A549 (cell line): ENCODE data around the gene XK. TPM values are rescaled to one million over a fixed set of nuclear protein-coding genes. Genes with fewer than 3 reads are reported as not detected.

Experiments
- ATAC-seq, 2 experiments: fragments of 200-7000 bp in 1 of 2; fragments of >200 bp in 1 of 2; cut with Nextera tagmentation in 1 of 2; cut with Tn5 transposase in 1 of 2; 3 replicates each; pipeline versions ENCODE4 v1.8.0 to v1.9.1; 2018 to 2020; ENCODE audit warnings: mild to moderate bottlenecking in 1 of 2, moderate library complexity in 1 of 2
- CTCF ChIA-PET: fragments of 300-600 bp; sonication (Branson Sonifier 250); formaldehyde crosslinking; extraction: SDS; loops from one replicate; lab custom pipeline; 2021; ENCODE audit warnings: antibody characterized with exemption, inconsistent platforms; lab: Yijun Ruan, JAX
- POLR2A ChIA-PET: fragments of 350-600 bp; formaldehyde crosslinking; extraction: SDS; loops from one replicate; lab custom pipeline; 2021; ENCODE audit warnings: antibody characterized with exemption, inconsistent platforms; lab: Yijun Ruan, JAX
- DNase-seq, 2 experiments: peaks; one replicate each; pipeline versions ENCODE4 v3.0.0 to v3.0.0-alpha.2; 2011 to 2016; ENCODE audit warnings: low read depth in 1 of 2, low spot score in 1 of 2
- FAIRE-seq: peaks from 2 replicates; lab custom pipeline; 2011; peaks lifted over from hg19 to GRCh38; lab: Jason Lieb, UNC
- H3K27ac ChIP-seq, 2 experiments: fragments of >200 bp; sonication (Bioruptor Twin); formaldehyde crosslinking; 3 replicates each; pipeline ENCODE4 v1.5.1; 2016 to 2017
- H3K4me1 ChIP-seq: fragments of >200 bp; sonication (Bioruptor Twin); formaldehyde crosslinking; 3 replicates; pipeline ENCODE4 v1.6.1; 2016
- H3K4me2 ChIP-seq: fragments of >200 bp; sonication (Bioruptor Twin); formaldehyde crosslinking; 3 replicates; pipeline ENCODE4 v1.6.1; 2016
- H3K4me3 ChIP-seq: fragments of >200 bp; sonication (Bioruptor Twin); formaldehyde crosslinking; 3 replicates; pipeline ENCODE4 v1.5.1; 2016
- H3K9me3 ChIP-seq: fragments of >200 bp; sonication (Bioruptor Twin); formaldehyde crosslinking; 3 replicates; pipeline ENCODE4 v1.6.1; 2016
- BCL3 ChIP-seq: fragments of >200 bp; sonication (Bioruptor Twin); formaldehyde crosslinking; IDR thresholded peaks from 3 replicates; pipeline ENCODE4 v1.6.1; 2016
- CBX8 ChIP-seq: fragments of 200-600 bp; sonication (generic); IDR thresholded peaks from 2 replicates; pipeline ENCODE4 v1.6.1; 2016
- ELK1 ChIP-seq: fragments of 150-350 bp; IDR thresholded peaks from 2 replicates; pipeline ENCODE4 v1.6.1; 2014; ENCODE audit warnings: low read depth, mild to moderate bottlenecking, low read length
- EP300 ChIP-seq, 2 experiments: fragments of >200 bp; sonication (Bioruptor Twin); formaldehyde crosslinking; IDR thresholded peaks; 2 replicates in 1 of 2; 3 replicates in 1 of 2; pipeline ENCODE4 v1.6.1; 2016 to 2017
- ESRRA ChIP-seq: fragments of 150-350 bp; IDR thresholded peaks from 2 replicates; pipeline ENCODE4 v1.6.1; 2014; ENCODE audit warnings: mild to moderate bottlenecking, low read length, borderline replicate concordance
- FOSB ChIP-seq: fragments of 250-450 bp; sonication (Bioruptor Pico); IDR thresholded peaks from 2 replicates; pipeline ENCODE4 v1.5.0; 2020; ENCODE audit warnings: mild to moderate bottlenecking, moderate library complexity
- HDAC2 ChIP-seq: fragments of 200-600 bp; sonication (generic); IDR thresholded peaks from 2 replicates; pipeline ENCODE4 v1.6.1; 2016
- HES2 ChIP-seq: fragments of >200 bp; sonication (Bioruptor Twin); formaldehyde crosslinking; IDR thresholded peaks from 2 replicates; pipeline ENCODE4 v1.6.1; 2016
- HEYL ChIP-seq: fragments of 250-450 bp; sonication (Bioruptor Pico); IDR thresholded peaks from 2 replicates; pipeline ENCODE4 v1.8.0; 2021; ENCODE audit warnings: mild to moderate bottlenecking, moderate library complexity
- HMGXB4 ChIP-seq: fragments of 250-450 bp; sonication (Bioruptor Pico); IDR thresholded peaks from 2 replicates; pipeline ENCODE4 v1.5.0; 2021; ENCODE audit warnings: mild to moderate bottlenecking, moderate library complexity, borderline replicate concordance
- HOXB5 ChIP-seq: fragments of 250-450 bp; sonication (Bioruptor Pico); IDR thresholded peaks from 2 replicates; pipeline ENCODE4 v1.5.0; 2020; ENCODE audit warnings: mild to moderate bottlenecking, moderate library complexity
- MAFK ChIP-seq: fragments of 450-650 bp; IDR thresholded peaks from 2 replicates; pipeline ENCODE4 v1.6.1; 2014; ENCODE audit not compliant: partially characterized antibody
- NR3C1 ChIP-seq: fragments of >200 bp; sonication (Bioruptor Twin); formaldehyde crosslinking; IDR thresholded peaks from 3 replicates; pipeline ENCODE4 v1.6.1; 2017
- PHF8 ChIP-seq: fragments of 200-600 bp; sonication (generic); IDR thresholded peaks from 2 replicates; pipeline ENCODE4 v1.6.1; 2016; ENCODE audit warnings: low read depth, mild to moderate bottlenecking, antibody characterized with exemption, moderate library complexity, borderline replicate concordance
- POLR2AphosphoS2 ChIP-seq: conservative IDR thresholded peaks from 2 replicates; pipeline ENCODE4 v1.6.1; 2012; ENCODE audit warnings: low read length, improper control_type of control experiment, inconsistent platforms
- RCOR1 ChIP-seq: fragments of 150-350 bp; IDR thresholded peaks from 2 replicates; pipeline ENCODE4 v1.6.1; 2014; ENCODE audit warnings: antibody characterized with exemption, low read length, low read depth
- REST ChIP-seq: fragments of 200-600 bp; sonication (generic); IDR thresholded peaks from 2 replicates; pipeline ENCODE4 v1.6.1; 2016; ENCODE audit warnings: antibody characterized with exemption, mild to moderate bottlenecking, moderate library complexity
- SMC3 ChIP-seq: fragments of >200 bp; sonication (Bioruptor Twin); formaldehyde crosslinking; IDR thresholded peaks from 3 replicates; pipeline ENCODE4 v1.6.1; 2018; ENCODE audit warnings: inconsistent platforms
- TP53 ChIP-seq: fragments of 250-450 bp; sonication (Bioruptor Pico); IDR thresholded peaks from 2 replicates; pipeline ENCODE4 v1.5.0; 2021; ENCODE audit warnings: mild to moderate bottlenecking, moderate library complexity
- ZC3H11A ChIP-seq: fragments of 450-650 bp; IDR thresholded peaks from 2 replicates; pipeline ENCODE4 v1.6.1; 2014; ENCODE audit warnings: antibody characterized with exemption, mild to moderate bottlenecking
- WGBS: methylation state at CpG from one replicate; pipeline ENCODE4 v1.1.6; 2017; ENCODE audit errors: missing lambda C conversion rate; 5-methylcytosine and 5-hydroxymethylcytosine counted together
- polyA plus RNA-seq, 4 experiments: library from polyadenylated mRNA; depleted of rRNA in 3 of 4; stranded (reverse); fragments of >200 nt; fragmentation: RNase III in 1 of 4; extraction: RNeasy Plus Mini Kit Qiagen cat#74134 plus additional on column Dnase treatment in 1 of 4; gene quantifications; 2 replicates in 3 of 4; 3 replicates in 1 of 4; pipeline ENCODE4 v1.2.3, GENCODE V29; 2011 to 2017

XK gene
- polyA plus RNA-seq, 2 of the 4 experiments (the other 2 are of a cell fraction): 0.34 to 1.2 TPM

GRCh38 chrX:37638047-37638446 is 47.5 kb upstream of the XK start:
- no peak overlapping the region for H3K4me3 ChIP-seq
- no peaks in the 10 kb centered on the region for H3K4me1 ChIP-seq
- POLR2A ChIA-PET: no interaction called here
- TF ChIP-seq ZC3H11A (no peak), HEYL (CRISPR knock-in tag) (no peak), FOSB (CRISPR knock-in tag) (no peak), MAFK (peak; percentile 10)
- no peaks in the 10 kb centered on the region for H3K9me3 ChIP-seq
- FAIRE-seq: no peak
- no peak for DNase-seq
- CTCF ChIA-PET: no interaction called here
- no peak for ATAC-seq
- no peak overlapping the region for H3K4me2 ChIP-seq
- no peak overlapping the region for H3K27ac ChIP-seq

- ChIA-PET CTCF (no interaction called here), POLR2A (no interaction called here)
- no peak for DNase-seq
Measured at GRCh38 chrX:37640142-37640541, 45.4 kb upstream of the XK start.

More at GRCh38 chrX:37640142-37640541, 45.4 kb upstream of the XK start:
- no peak for ATAC-seq
- no peak for FAIRE-seq
- no peak overlapping the region for H3K27ac ChIP-seq
- no peaks in the 10 kb centered on the region for H3K4me1 ChIP-seq
- H3K9me3 ChIP-seq: no peaks in the 10 kb centered on the region
- H3K4me2 ChIP-seq: no peak overlapping the region
- 33% methylated on average over 5 of the region's 5 CpGs for WGBS
- H3K4me3 ChIP-seq: no peak overlapping the region
- no peak for TF ChIP-seq POLR2AphosphoS2
- no peak for TF ChIP-seq ESRRA
- TF ChIP-seq SMC3: no peak
- TF ChIP-seq HDAC2: no peak
- TF ChIP-seq RCOR1: no peak
- TF ChIP-seq MAFK: no peak
- no peak for TF ChIP-seq HEYL (CRISPR knock-in tag)
- TF ChIP-seq TP53 (CRISPR knock-in tag): no peak
- no peak for TF ChIP-seq HES2
- no peak for TF ChIP-seq EP300 (IDR thresholded peaks at IDR 0.05)
- TF ChIP-seq NR3C1: no peak
- TF ChIP-seq REST: no peak
- no peak for TF ChIP-seq ELK1
- TF ChIP-seq PHF8: no peak
- no peak for TF ChIP-seq ZC3H11A
- no peak for TF ChIP-seq HMGXB4
- TF ChIP-seq CBX8: no peak
- TF ChIP-seq HOXB5 (CRISPR knock-in tag): no peak
- no peak for TF ChIP-seq BCL3
- TF ChIP-seq, all 56 proteins: peak for 0
